GM18511 (cell line): Measurements from ENCODE around the gene SPAG16.

Source experiments
- ATAC-seq: cut with Tn5 transposase; IDR thresholded peaks from one replicate; pipeline ENCODE4 v1.9.1; 2021; ENCODE audit warnings: mild to moderate bottlenecking, moderate library complexity; ENCODE audit not compliant: unreplicated experiment

The SPAG16 gene

GRCh38 chr2:214135966-214136365 is 851.7 kb downstream of the SPAG16 start:
- ATAC-seq, result no peak

DNA sequence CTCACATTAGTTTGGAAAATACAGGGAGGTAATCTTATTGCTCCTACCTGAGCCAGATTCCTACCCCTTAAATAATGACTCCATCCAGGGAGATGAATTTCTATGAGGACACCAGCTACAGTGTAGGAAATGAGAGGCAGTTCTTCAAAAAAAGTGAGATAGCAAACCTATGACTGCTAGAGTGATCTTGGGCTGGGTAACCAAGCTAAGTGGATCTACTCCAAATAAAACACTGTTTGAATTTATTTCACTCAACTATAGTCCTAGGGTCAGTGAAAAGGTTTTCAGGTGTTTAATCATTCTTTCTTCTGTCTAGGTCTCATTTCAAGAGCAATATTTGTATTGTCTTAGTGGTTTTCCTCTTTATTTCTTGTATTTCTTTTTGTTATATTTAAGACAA is 854.5 kb downstream of the SPAG16 start:
- ATAC-seq, result no peak

- no peak for ATAC-seq
Observed at GRCh38 chr2:214139630-214140284, 855.5 kb downstream of the SPAG16 start.

- ATAC-seq, result no peak
Observed at GRCh38 chr2:214156971-214157370, 872.7 kb downstream of the SPAG16 start.

GRCh38 chr2:214158851-214159250 is 874.6 kb downstream of the SPAG16 start:
- ATAC-seq, result no peak

DNA sequence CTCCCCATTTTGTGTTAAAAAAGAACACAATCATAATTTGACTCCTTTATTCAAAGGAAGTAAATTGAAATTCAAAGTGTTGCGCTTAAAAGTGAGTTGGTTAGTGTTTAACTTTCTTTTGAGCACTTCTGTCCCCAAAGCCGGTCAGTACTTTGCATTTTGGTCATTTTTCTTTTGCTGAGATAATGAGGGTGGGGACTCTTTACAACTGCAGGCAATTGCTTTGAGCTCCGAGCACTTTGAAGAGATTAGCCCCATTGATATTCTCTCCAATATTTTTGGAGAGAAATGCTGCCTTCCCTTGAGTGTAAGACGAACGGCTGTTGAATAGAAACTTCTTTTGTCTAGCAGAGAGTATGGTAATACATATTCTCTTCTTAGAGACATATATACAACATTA is 885.0 kb downstream of the SPAG16 start:
- ATAC-seq, result no peak

- ATAC-seq, result no peak
Observed at GRCh38 chr2:214169736-214170135, 885.5 kb downstream of the SPAG16 start.

DNA sequence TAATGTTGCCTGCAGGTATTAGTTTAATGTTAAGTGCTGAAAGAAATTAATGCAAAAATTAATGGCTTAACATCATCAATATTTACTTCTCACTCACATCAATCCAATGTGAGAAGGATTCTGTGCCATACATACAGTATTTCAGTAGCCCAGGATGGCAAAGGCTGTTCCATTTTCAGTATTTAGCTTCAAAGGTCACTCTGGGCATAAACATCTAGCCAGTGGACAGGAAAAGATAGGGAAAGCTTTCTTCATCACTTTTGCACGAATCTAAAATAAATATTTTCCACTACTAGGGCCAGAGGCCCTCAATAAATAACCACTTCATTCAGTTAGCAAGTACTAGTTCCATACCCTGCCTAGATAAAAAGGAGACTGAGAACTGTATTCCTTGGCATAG is 890.3 kb downstream of the SPAG16 start:
- no peak for ATAC-seq

DNA sequence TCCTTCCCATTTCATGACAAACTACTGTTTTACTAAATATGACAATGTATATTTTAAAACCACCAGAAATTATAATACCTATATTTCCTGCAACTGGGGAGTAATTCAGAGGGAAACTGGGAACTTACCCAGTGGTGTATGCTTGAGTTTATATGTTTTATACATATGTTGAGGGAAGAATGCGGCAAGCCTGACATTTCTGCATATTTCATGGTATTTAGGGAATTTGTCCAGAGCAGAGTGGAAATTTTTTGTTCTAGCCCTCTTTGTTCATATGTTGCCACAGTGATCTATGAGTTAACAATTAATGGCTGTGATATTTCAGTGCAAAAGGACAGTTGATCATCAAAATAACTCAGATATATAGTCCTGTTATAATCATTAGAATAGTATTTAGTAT is 895.8 kb downstream of the SPAG16 start:
- ATAC-seq, result no peak

GRCh38 chr2:214180686-214181085 is 896.4 kb downstream of the SPAG16 start:
- no peak for ATAC-seq

- ATAC-seq, result no peak
Observed at GRCh38 chr2:214184461-214184860, 900.2 kb downstream of the SPAG16 start.

GRCh38 chr2:214185546-214185945 is 901.3 kb downstream of the SPAG16 start:
- ATAC-seq, result no peak

DNA sequence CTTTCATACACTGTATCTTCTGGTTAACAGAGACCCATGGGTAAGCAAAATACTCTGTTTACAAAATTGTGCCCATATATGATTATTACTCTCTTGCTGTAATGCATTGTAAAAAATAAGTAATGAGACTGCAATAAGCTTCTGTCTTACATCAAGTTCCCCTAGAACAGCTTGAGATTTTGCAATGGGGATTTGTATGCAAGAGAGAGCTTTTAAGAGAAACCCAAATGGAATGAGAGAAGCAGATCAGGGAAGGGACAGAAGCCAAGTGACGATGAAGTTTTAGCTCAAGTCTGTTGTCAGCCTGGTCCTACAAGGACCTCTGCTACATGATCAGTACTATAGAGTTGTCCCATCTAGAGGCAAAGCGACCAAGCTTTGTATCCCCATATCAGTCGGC is 908.4 kb downstream of the SPAG16 start:
- ATAC-seq, result no peak

- no peak for ATAC-seq
Observed at GRCh38 chr2:214193943-214194342, 909.7 kb downstream of the SPAG16 start.

- no peak for ATAC-seq
Observed at GRCh38 chr2:214196260-214196659, 912.0 kb downstream of the SPAG16 start.

DNA sequence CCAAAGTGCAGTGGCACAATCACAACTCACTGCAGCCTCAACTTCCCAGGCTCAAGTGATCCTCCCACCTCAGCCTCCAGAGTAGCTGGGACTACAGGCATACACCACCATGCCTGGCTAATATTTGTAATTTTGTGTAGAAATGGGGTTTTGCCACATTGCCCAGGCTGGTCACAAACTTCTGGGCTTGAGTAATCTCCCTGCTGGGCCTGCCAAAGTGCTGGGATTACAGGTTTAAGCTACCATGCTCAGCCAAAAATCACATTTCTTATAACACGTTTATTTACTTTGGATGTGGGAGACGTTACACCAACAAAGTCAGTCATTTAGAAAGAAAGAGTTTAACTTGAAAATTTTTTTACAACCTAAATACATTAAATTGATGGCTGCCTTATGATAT is 917.6 kb downstream of the SPAG16 start:
- ATAC-seq, result no peak

GRCh38 chr2:214203214-214203613 is 919.0 kb downstream of the SPAG16 start:
- no peak for ATAC-seq

DNA sequence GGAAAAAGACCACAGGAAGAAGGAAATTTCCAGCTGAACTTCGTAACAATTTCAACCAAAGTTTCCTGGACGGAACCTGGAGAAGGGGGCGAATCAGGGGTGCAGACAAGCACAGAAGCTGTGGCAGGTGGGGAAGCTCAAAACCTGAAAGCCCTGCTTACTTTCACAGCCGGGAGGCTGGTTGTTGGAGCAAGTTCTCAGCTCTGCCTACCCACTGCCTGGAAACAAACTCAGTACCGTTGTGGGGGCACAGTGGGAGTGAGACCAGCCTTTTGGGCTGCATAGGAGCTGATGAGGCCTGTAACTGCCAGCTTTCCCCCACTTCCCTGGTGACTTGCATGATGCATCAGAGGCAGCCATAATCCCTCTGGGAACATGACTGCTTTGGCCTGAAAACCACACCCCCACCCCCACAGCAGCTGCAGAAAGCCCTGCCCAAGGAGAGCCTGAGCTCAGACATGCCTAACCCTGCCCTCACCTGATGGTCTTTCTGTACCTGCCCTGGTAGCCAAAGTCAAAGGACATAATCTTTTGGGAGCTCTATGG is 919.6 kb downstream of the SPAG16 start:
- no peak for ATAC-seq

- no peak for ATAC-seq
Observed at GRCh38 chr2:214215107-214215506, 930.8 kb downstream of the SPAG16 start.

DNA sequence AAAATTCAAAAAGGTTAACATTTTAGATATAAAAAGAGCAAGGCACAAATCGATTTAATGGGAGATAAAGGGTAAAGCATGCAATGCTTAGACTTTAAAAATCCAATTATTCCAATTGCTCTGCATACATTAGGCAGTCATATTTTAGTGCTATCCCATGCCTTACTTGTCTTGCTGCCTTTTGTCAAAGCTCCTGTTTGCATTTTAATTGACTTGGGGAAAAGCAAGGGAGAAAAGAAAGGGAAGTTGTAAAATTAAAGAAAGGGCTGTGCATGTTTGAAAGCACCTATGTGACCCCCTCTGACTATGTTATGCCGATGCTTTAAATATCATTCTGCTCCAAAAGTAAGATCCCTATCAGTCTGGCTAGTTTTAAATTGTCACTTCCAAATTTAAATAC is 932.9 kb downstream of the SPAG16 start:
- ATAC-seq, result no peak

DNA sequence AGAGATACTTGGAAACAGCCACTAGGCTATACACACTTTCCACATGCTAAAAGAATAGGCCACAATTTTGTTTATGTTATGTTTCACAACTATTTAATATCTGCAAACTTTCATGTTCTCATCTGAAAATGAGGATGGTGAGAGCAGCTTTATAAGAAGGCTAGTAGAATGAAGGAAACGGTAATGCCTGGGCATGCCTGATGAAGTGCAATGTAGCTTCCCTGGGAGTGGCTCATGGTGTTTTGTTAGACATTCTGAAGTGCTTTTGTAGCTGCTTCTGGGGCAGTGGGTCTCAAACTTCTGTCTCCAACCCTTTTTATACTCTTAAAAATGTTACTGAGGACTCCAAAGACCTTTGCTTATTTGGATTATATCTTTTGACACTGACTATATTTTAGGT is 933.3 kb downstream of the SPAG16 start:
- no peak for ATAC-seq

DNA sequence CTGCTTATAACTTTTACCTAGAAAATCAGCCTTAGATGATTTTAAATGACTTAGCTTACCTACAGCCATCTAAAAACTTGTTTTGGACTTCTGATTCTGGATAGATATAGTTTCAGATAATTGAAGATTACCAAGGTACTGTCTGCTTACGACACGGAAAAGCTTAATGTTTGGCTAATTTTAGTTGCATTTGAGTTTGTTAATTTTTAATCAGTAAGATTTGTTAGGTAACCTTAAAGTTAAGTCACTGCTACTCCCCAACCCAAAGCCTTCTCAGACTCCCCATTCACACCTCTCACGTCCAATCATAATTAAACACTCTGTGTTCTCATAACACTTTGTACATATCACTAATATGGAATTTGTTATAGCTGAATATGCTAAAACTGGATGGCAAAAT is 936.0 kb downstream of the SPAG16 start:
- ATAC-seq, result no peak

DNA sequence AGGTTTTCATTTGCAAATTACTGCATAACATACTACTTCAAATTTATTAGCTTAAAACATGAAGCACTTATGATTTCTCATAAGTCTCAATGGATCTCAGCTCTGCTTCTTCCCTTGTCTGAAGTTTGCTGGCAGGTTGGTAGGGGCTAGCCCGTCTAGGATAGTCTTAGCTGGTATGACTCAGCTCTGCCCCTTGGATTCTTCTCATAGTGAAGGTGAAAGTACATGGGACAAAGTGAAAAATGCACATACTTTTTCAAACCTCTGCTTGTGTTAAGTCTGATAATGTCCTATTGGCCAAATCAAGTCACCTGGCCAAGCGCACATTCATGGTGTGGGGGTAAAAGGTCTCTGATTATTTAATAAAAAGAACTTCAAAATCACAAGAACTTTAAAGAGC is 941.8 kb downstream of the SPAG16 start:
- no peak for ATAC-seq
